Measurements from ENCODE around the gene TMEM39B.

DNA sequence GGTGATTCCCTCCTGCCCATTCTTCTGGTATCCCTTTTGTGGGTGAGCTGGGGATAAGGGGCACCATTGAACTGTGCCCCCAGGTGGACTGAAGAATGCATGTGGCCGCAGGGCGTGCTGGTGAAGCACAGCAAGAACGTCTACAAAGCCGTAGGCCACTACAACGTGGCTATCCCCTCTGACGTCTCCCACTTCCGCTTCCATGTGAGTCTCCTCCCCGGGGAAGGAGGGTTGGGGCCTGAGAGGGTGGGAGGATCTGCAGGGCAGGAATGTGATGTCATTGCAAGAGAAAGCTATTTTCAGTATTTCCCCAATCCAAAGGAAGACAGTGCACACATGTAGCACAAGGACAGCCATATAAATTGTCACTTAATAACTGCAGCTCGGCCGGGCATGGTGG lies 27.6 kb downstream of the TMEM39B start:
- TF ChIP-seq POLR2A (IDR thresholded peaks at IDR 0.05) (no peak), EP300 (IDR thresholded peaks at IDR 0.05) (no peak), POLR2AphosphoS5 (IDR thresholded peaks at IDR 0.05) (no peak)
- TF ChIP-seq, protein P1, sequence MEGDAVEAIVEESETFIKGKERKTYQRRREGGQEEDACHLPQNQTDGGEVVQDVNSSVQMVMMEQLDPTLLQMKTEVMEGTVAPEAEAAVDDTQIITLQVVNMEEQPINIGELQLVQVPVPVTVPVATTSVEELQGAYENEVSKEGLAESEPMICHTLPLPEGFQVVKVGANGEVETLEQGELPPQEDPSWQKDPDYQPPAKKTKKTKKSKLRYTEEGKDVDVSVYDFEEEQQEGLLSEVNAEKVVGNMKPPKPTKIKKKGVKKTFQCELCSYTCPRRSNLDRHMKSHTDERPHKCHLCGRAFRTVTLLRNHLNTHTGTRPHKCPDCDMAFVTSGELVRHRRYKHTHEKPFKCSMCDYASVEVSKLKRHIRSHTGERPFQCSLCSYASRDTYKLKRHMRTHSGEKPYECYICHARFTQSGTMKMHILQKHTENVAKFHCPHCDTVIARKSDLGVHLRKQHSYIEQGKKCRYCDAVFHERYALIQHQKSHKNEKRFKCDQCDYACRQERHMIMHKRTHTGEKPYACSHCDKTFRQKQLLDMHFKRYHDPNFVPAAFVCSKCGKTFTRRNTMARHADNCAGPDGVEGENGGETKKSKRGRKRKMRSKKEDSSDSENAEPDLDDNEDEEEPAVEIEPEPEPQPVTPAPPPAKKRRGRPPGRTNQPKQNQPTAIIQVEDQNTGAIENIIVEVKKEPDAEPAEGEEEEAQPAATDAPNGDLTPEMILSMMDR (IDR thresholded peaks at IDR 0.05), result no peak

All from gastroesophageal sphincter (tissue), 3 donors.